K562 (cell line): ENCODE measurements around the gene PITPNC1. TPM values are rescaled to one million over a fixed set of nuclear protein-coding genes. Genes with fewer than 3 reads are reported as not detected.
"Not testable (repeated sequence)": the region's sequence is repeated elsewhere in the genome, so short reads cannot be mapped to it uniquely, and the experiment has no call there.

Source experiments
- ATAC-seq: fragments of 200-7000 bp; cut with Tn5 transposase; 3 replicates; pipeline ENCODE4 v1.9.1; 2020; ENCODE audit warnings: moderate library complexity
- BruUV-seq: library from RNA; stranded (reverse); fragments of 400-500 nt; replicated peaks from 2 replicates; lab custom pipeline; 2021; lab: Mats Ljungman, UMichigan
- CTCF ChIA-PET: fragments of 300-600 bp; formaldehyde crosslinking; extraction: SDS; loops from one replicate; lab custom pipeline; 2021; ENCODE audit warnings: low intra/inter-chr PET ratio; lab: Yijun Ruan, JAX
- POLR2A ChIA-PET: fragments of 300-600, 350-650 bp; sonication (Branson Sonifier 250); formaldehyde crosslinking; extraction: SDS; loops from one replicate; lab custom pipeline; 2021; ENCODE audit warnings: antibody characterized with exemption, inconsistent platforms; lab: Yijun Ruan, JAX
- DNase-seq, 4 experiments: peaks; one replicate each; pipeline versions ENCODE4 v3.0.0 to v3.0.0-alpha.2; 2011 to 2018; ENCODE audit warnings: low spot score in 3 of 4, mixed read lengths in 3 of 4; ENCODE audit errors: extremely low read depth in 1 of 4
- FAIRE-seq: peaks from 2 replicates; lab custom pipeline; 2011; peaks lifted over from hg19 to GRCh38; lab: Jason Lieb, UNC
- H2AFZ ChIP-seq: 2 replicates; pipeline ENCODE4 v1.6.0; 2011; ENCODE audit warnings: low read depth, low read length, control low read depth, inconsistent platforms
- H3K27ac ChIP-seq: fragments of 200-600 bp; 3 replicates; pipeline ENCODE4 v1.8.0; 2011; ENCODE audit warnings: low read depth, mild to moderate bottlenecking, control low read depth, inconsistent platforms, low read length, moderate library complexity, mixed read lengths; ENCODE audit errors: extremely low read depth
- H3K27me3 ChIP-seq, 2 experiments: fragments of 300-600 bp in 1 of 2; 2 replicates in 1 of 2; 3 replicates in 1 of 2; pipeline versions ENCODE4 v1.6.0 to v1.8.0; 2011; ENCODE audit warnings: inconsistent platforms in 2 of 2, low read length in 2 of 2, mild to moderate bottlenecking in 1 of 2, mixed read lengths in 1 of 2, moderate library complexity in 1 of 2; ENCODE audit not compliant: control insufficient read depth in 2 of 2, insufficient read depth in 2 of 2
- H3K36me3 ChIP-seq: fragments of 300-600 bp; 3 replicates; pipeline ENCODE4 v1.8.0; 2011; ENCODE audit warnings: mild to moderate bottlenecking, low read length, inconsistent platforms; ENCODE audit not compliant: control insufficient read depth, insufficient read depth
- H3K4me1 ChIP-seq, 2 experiments: fragments of 200-600 bp in 1 of 2; replicated peaks in 1 of 2; 2 replicates in 1 of 2; 3 replicates in 1 of 2; pipeline versions ENCODE4 v1.5.1 to v1.8.0; 2011; ENCODE audit warnings: inconsistent platforms in 2 of 2, low read length in 2 of 2, mild to moderate bottlenecking in 1 of 2, mixed read lengths in 1 of 2, moderate library complexity in 1 of 2; ENCODE audit not compliant: control insufficient read depth in 2 of 2, insufficient read depth in 2 of 2
- H3K4me2 ChIP-seq: 2 replicates; pipeline ENCODE4 v1.6.1; 2011; ENCODE audit warnings: low read length, control low read depth, inconsistent platforms, mixed read lengths; ENCODE audit not compliant: insufficient read depth
- H3K4me3 ChIP-seq: fragments of 200-600 bp; sonication (generic), shearing (Covaris generic); 2 replicates; pipeline ENCODE4 v1.5.1; 2016; ENCODE audit warnings: control low read depth, inconsistent platforms
- H3K79me2 ChIP-seq: fragments of 200-600 bp; 3 replicates; pipeline ENCODE4 v1.8.0; 2011; ENCODE audit warnings: low read length, inconsistent platforms; ENCODE audit not compliant: control insufficient read depth, insufficient read depth
- H3K9ac ChIP-seq, 2 experiments: 2 replicates each; pipeline versions ENCODE4 v1.6.0 to v1.6.1; 2011; ENCODE audit warnings: low read depth in 2 of 2, low read length in 2 of 2, control low read depth in 1 of 2, inconsistent platforms in 1 of 2, mild to moderate bottlenecking in 1 of 2, mixed read lengths in 1 of 2; ENCODE audit not compliant: insufficient read depth in 1 of 2
- H3K9me1 ChIP-seq: one replicate; pipeline ENCODE4 v1.6.0; 2011; ENCODE audit warnings: inconsistent platforms, mild to moderate bottlenecking, low read length, moderate library complexity; ENCODE audit not compliant: control insufficient read depth, insufficient read depth
- H3K9me3 ChIP-seq: replicated peaks from 2 replicates; pipeline ENCODE4 v1.5.1; 2011; ENCODE audit warnings: low read depth, low read length, inconsistent platforms; ENCODE audit not compliant: control insufficient read depth, insufficient read depth
- H4K20me1 ChIP-seq: replicated peaks from 2 replicates; pipeline ENCODE4 v1.6.1; 2011; ENCODE audit warnings: low read length, inconsistent platforms, mixed read lengths; ENCODE audit not compliant: control insufficient read depth, insufficient read depth
- CHD4 ChIP-seq: fragments of 200-600 bp; sonication (generic); IDR thresholded peaks from 3 replicates; pipeline ENCODE4 v1.6.1; 2012; ENCODE audit warnings: low read depth, mild to moderate bottlenecking, mixed read lengths, low read length, inconsistent platforms; ENCODE audit not compliant: insufficient read depth, insufficient replicate concordance, poor library complexity, severe bottlenecking
- HDAC2 ChIP-seq: fragments of 450-650 bp; IDR thresholded peaks from 2 replicates; pipeline ENCODE4 v1.6.1; 2016; ENCODE audit warnings: mild to moderate bottlenecking
- NFE2 ChIP-seq: IDR thresholded peaks from 2 replicates; pipeline ENCODE4 v1.6.1; 2014; ENCODE audit warnings: antibody characterized with exemption, low read depth
- NFRKB ChIP-seq: fragments of 450-650 bp; IDR thresholded peaks from 2 replicates; pipeline ENCODE4 v1.6.1; 2016; ENCODE audit warnings: low read depth
- POU5F1 ChIP-seq: fragments of 150-350 bp; IDR thresholded peaks from 2 replicates; pipeline ENCODE4 v1.6.1; 2014; ENCODE audit warnings: borderline replicate concordance, low read length, low read depth, mild to moderate bottlenecking; ENCODE audit not compliant: partially characterized antibody
- RFX7 ChIP-seq: fragments of 250-450 bp; sonication (Bioruptor Pico); IDR thresholded peaks from 2 replicates; pipeline ENCODE4 v1.5.1; 2021; ENCODE audit warnings: mild to moderate bottlenecking
- ZNF316 ChIP-seq: fragments of 450-650 bp; IDR thresholded peaks from 2 replicates; pipeline ENCODE4 v1.6.1; 2016
- WGBS: fragments of 100-300 bp; shearing (Covaris generic); methylation state at CpG from one replicate; pipeline ENCODE4 v1.1.6; 2016; ENCODE audit warnings: low coverage, mixed read lengths; ENCODE audit not compliant: insufficient coverage; ENCODE audit errors: missing lambda C conversion rate; 5-methylcytosine and 5-hydroxymethylcytosine counted together
- in situ Hi-C: fragments of 300-500 bp; cut with MboI; formaldehyde crosslinking; loops from 4 replicates; pipeline ENCODE4 v1.15.0; 2018; ENCODE audit warnings: inconsistent platforms, mixed read lengths
- intact Hi-C: fragments of 100-400 bp; cut with micrococcal nuclease; formaldehyde crosslinking; loops from 2 replicates; pipeline ENCODE4 v1.14.2; 2022
- polyA plus RNA-seq, 8 experiments: library from polyadenylated mRNA; depleted of rRNA in 4 of 8; stranded (reverse) in 5 of 8; unstranded in 3 of 8; fragments of >200 nt; fragmentation: Nextera tagmentation in 2 of 8; fragmentation: Illumina TruSeq in 1 of 8; extraction: Ambion mirVana in 2 of 8; extraction: Trizol in 1 of 8; gene quantifications; 2 replicates each; pipeline versions ENCODE4 v1.2.1 to v1.2.3, GENCODE V29; 2011 to 2014; ENCODE audit warnings: inconsistent platforms in 1 of 8, missing spikeins in 1 of 8
- total RNA-seq, 7 experiments: library from RNA; depleted of rRNA in 6 of 7; stranded (reverse); fragments of >200 nt in 6 of 7; fragmentation: Illumina TruSeq in 2 of 7; extraction: Trizol in 2 of 7; gene quantifications; 2 replicates each; pipeline versions ENCODE4 v1.2.1 to v1.2.3, GENCODE V29; 2011 to 2021; ENCODE audit warnings: low replicate concordance in 1 of 7

The PITPNC1 gene
- total and polyA plus RNA-seq, 9 of the 15 experiments (the other 6 are each of a cell fraction or from before 2014, with no cell fraction given): 0.11 to 1.1 (median 0.65) TPM

- BruUV-seq: no TSS peak
- peaks cover 13% of the 10 kb centered on the region for H3K79me2 ChIP-seq
- H3K36me3 ChIP-seq: peaks cover 92% of the 10 kb centered on the region
- no peak for DNase-seq
- no peak for ATAC-seq
- 97% methylated on average over 4 of the region's 4 CpGs for WGBS
- intact Hi-C loops (no loop called here), in situ Hi-C loops (no loop called here)
- ChIA-PET POLR2A (interaction anchor here (3.0 kb wide), 1 partner anchor 7 kb away, joined by 10 read pairs; the partner anchor contains the start of gene NOL11), CTCF (no interaction called here)
- no peak for FAIRE-seq
- H2AFZ ChIP-seq: no peak overlapping the region
- H4K20me1 ChIP-seq: no peaks in the 10 kb centered on the region
- H3K9me3 ChIP-seq: no peaks in the 10 kb centered on the region
- no peaks in the 10 kb centered on the region for H3K27me3 ChIP-seq
- H3K9me1 ChIP-seq: no peaks in the 10 kb centered on the region
- H3K4me2 ChIP-seq: no peak overlapping the region
- H3K4me1 ChIP-seq: no peaks in the 10 kb centered on the region
- no peak overlapping the region for H3K27ac ChIP-seq
- no peak overlapping the region for H3K9ac ChIP-seq
- no peak overlapping the region for H3K4me3 ChIP-seq
- TF ChIP-seq HDAC2 (no peak), CHD4 (no peak), RFX7 (CRISPR knock-in tag) (no peak), NFRKB (no peak), ZNF316 (no peak), POU5F1 (no peak), NFE2 (no peak)
These were observed 348.7 kb downstream of the PITPNC1 start for GRCh38 chr17:67725807-67726206.

DNA sequence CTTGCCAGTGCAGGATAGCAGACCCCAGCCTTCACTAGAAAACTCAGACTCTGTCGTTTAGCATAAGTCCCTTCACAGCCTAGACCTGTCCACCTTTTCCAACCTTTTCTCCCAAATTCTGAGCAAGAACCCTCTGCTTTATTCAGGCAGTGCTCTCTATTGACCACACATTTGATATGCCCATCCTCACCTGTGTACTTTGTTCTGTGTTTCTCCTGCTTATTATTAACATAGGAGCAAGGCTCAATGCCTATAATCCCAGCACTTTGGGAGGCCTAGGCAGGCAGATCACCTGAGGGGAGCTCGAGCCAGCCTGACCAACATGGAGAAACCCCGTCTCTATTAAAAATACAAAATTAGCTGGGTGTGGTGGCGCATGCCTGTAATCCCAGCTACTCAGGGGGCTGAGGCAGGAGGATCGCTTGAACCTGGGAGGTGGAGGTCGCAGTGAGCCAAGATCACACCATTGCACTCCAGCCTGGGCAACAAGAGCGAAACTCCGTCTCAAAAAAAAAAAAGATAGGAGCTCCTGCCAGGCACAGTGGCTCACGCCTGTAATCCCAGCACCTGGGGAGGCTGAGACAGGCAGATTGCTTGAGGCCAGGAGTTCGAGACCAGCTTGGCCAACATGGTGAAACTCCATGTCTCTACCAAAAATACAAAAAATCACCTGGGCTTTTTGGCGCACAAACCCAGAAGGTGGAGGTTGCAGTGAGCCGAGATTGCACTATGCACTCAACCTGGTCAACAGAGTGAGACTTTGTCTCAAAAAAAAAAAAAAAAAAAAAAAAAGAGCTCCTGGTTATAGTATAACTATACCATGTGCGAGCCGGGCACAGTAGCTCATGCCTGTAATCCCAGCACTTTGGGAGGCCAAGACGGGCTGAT lies 350.3 kb downstream of the PITPNC1 start:
- H3K9ac ChIP-seq, H3K4me3 ChIP-seq, H3K4me2 ChIP-seq, BruUV-seq, H2AFZ ChIP-seq, H3K27me3 ChIP-seq, H3K9me1 ChIP-seq, H3K27ac ChIP-seq, H4K20me1 ChIP-seq, ATAC-seq, DNase-seq, in situ Hi-C loops, intact Hi-C loops, CTCF ChIA-PET, FAIRE-seq, H3K4me1 ChIP-seq, H3K79me2 ChIP-seq, H3K9me3 ChIP-seq: not testable (repeated sequence)
- H3K36me3 ChIP-seq: peaks cover 88% of the 10 kb centered on the region
- 92% methylated on average over 12 of the region's 15 CpGs for WGBS
- POLR2A ChIA-PET: interaction anchor here (0.5 to 3.0 kb wide), 5 partner anchors 9 to 38 kb away, joined by 3 to 10 read pairs (median 3); partner anchors contain the start of gene NOL11
